ENCODE measurements around the gene ZPR1.
A peak's percentile ranks its signal among the peaks of the same experiment; 100 is the strongest.
"Not testable (repeated sequence)": the region's sequence is repeated elsewhere in the genome, so short reads cannot be mapped to it uniquely, and the experiment has no call there.

ZPR1 gene

GRCh38 chr11:116823031-116823843 lies 35.4 kb upstream of the ZPR1 start, which contains the start of gene APOA4:
TSS of gene APOA4 (minus strand) at chr11:116823304. CDS start at chr11:116823191, 113 bp downstream.
- FAIRE-seq = no peak

GRCh38 chr11:116822575-116822974 lies 34.8 kb upstream of the ZPR1 start:
- FAIRE-seq = no peak

- no peak for FAIRE-seq
Observed at GRCh38 chr11:116821050-116821918, 33.5 kb upstream of the ZPR1 start.

GRCh38 chr11:116819049-116819448 lies 31.2 kb upstream of the ZPR1 start:
- no peak for FAIRE-seq

- FAIRE-seq = no peak
Observed at GRCh38 chr11:116814502-116814901, 26.7 kb upstream of the ZPR1 start.

GRCh38 chr11:116813781-116814471 lies 26.1 kb upstream of the ZPR1 start:
- FAIRE-seq = no peak

- no peak for FAIRE-seq
Observed at GRCh38 chr11:116813170-116813569, 25.3 kb upstream of the ZPR1 start.

- FAIRE-seq = peak; percentile 89
Observed at GRCh38 chr11:116812109-116812508, 24.3 kb upstream of the ZPR1 start.

- FAIRE-seq = no peak
Observed at GRCh38 chr11:116811194-116811593, 23.4 kb upstream of the ZPR1 start.

- FAIRE-seq = no peak
Observed at GRCh38 chr11:116808262-116809175, 20.7 kb upstream of the ZPR1 start.

GRCh38 chr11:116807601-116808261 lies 19.9 kb upstream of the ZPR1 start:
- no peak for FAIRE-seq

- FAIRE-seq = no peak
Observed at GRCh38 chr11:116804001-116804400, 16.2 kb upstream of the ZPR1 start.

GRCh38 chr11:116801662-116802061 lies 13.8 kb upstream of the ZPR1 start:
- not testable (repeated sequence) for FAIRE-seq

- FAIRE-seq = no peak
Observed at GRCh38 chr11:116800610-116801009, 12.8 kb upstream of the ZPR1 start.

GRCh38 chr11:116798368-116798767 lies 10.5 kb upstream of the ZPR1 start:
- no peak for FAIRE-seq

- no peak for FAIRE-seq
Observed at GRCh38 chr11:116797816-116798215, 10.0 kb upstream of the ZPR1 start.

- FAIRE-seq = no peak
Observed at GRCh38 chr11:116796548-116796947, 8.7 kb upstream of the ZPR1 start.

GRCh38 chr11:116794851-116795250 lies 7.0 kb upstream of the ZPR1 start:
- FAIRE-seq = no peak

GRCh38 chr11:116793772-116794097 lies 5.9 kb upstream of the ZPR1 start:
- FAIRE-seq = no peak

- FAIRE-seq = no peak
Observed at GRCh38 chr11:116792869-116793771, 5.3 kb upstream of the ZPR1 start.
